HEK293 (cell line): ENCODE measurements around the gene MRPL39.

Experiments
- BCL11B ChIP-seq: fragments of 450-650 bp; formaldehyde crosslinking; IDR thresholded peaks from 2 replicates; pipeline ENCODE4 v1.5.1; 2016; ENCODE audit warnings: low read depth, missing biosample characterization, missing genetic modification characterization
- CTCF ChIP-seq: fragments of 450-650 bp; formaldehyde crosslinking; IDR thresholded peaks from 2 replicates; pipeline ENCODE4 v1.5.1; 2016; ENCODE audit warnings: missing biosample characterization, missing genetic modification characterization
- MYNN ChIP-seq: fragments of 450-650 bp; formaldehyde crosslinking; IDR thresholded peaks from 2 replicates; pipeline ENCODE4 v1.5.1; 2016; ENCODE audit warnings: missing biosample characterization, missing genetic modification characterization, borderline replicate concordance
- ZBTB1 ChIP-seq: fragments of 450-650 bp; formaldehyde crosslinking; IDR thresholded peaks from 2 replicates; pipeline ENCODE4 v1.5.1; 2016; ENCODE audit warnings: missing biosample characterization, missing genetic modification characterization
- ZBTB11 ChIP-seq: fragments of 450-650 bp; formaldehyde crosslinking; conservative IDR thresholded peaks from 2 replicates; pipeline ENCODE4 v1.5.1; 2016; ENCODE audit warnings: low read depth, missing biosample characterization, missing genetic modification characterization
- ZNF280D ChIP-seq: fragments of 450-650 bp; formaldehyde crosslinking; IDR thresholded peaks from 2 replicates; pipeline ENCODE4 v1.5.1; 2016; ENCODE audit warnings: missing biosample characterization, missing genetic modification characterization
- ZNF549 ChIP-seq: fragments of 450-650 bp; IDR thresholded peaks from 2 replicates; pipeline ENCODE4 v1.5.1; 2018; ENCODE audit warnings: missing biosample characterization, missing genetic modification characterization, mild to moderate bottlenecking, inconsistent platforms, moderate library complexity

- no peak for TF ChIP-seq BCL11B (tag by site-specific recombination)
- TF ChIP-seq ZNF549 (tag by site-specific recombination), result no peak
- no peak for TF ChIP-seq ZBTB1
- TF ChIP-seq CTCF (tag by site-specific recombination), result no peak
- TF ChIP-seq ZNF280D (tag by site-specific recombination), result no peak
- TF ChIP-seq ZBTB11 (tag by site-specific recombination), result no peak
- TF ChIP-seq MYNN (tag by site-specific recombination), result no peak
These were observed 66.2 kb downstream of the MRPL39 start for GRCh38 chr21:25541042-25541441.
